HEK293 (cell line): ENCODE results near the gene SPTY2D1.
"Not testable (repeated sequence)": the region's sequence is repeated elsewhere in the genome, so short reads cannot be mapped to it uniquely, and the experiment has no call there.

Experiments
- CTCF ChIA-PET: fragments of 350-600 bp; formaldehyde crosslinking; extraction: SDS; loops from one replicate; lab custom pipeline; 2021; ENCODE audit warnings: antibody characterized with exemption; lab: Yijun Ruan, JAX
- POLR2A ChIA-PET: fragments of 300-600 bp; formaldehyde crosslinking; extraction: SDS; loops from one replicate; lab custom pipeline; 2020; ENCODE audit warnings: antibody characterized with exemption, inconsistent platforms; lab: Yijun Ruan, JAX
- H3K27ac ChIP-seq: fragments of 200-500 bp; sonication (Bioruptor generic); 2 replicates; pipeline ENCODE4 v1.5.1; 2014; ENCODE audit warnings: low read depth, low read length, control low read depth, inconsistent platforms; ENCODE audit errors: extremely low read depth
- H3K36me3 ChIP-seq, 2 experiments: fragments of 200-500 bp in 1 of 2; sonication (Bioruptor generic) in 1 of 2; 1 replicate in 1 of 2; 2 replicates in 1 of 2; pipeline ENCODE4 v1.5.1; 2014 to 2017; ENCODE audit warnings: inconsistent platforms in 2 of 2, low read length in 2 of 2; ENCODE audit not compliant: control insufficient read depth in 2 of 2, insufficient read depth in 1 of 2
- H3K4me1 ChIP-seq: fragments of 200-500 bp; sonication (Bioruptor generic); 2 replicates; pipeline ENCODE4 v1.5.1; 2014; ENCODE audit warnings: mild to moderate bottlenecking, low read length, inconsistent platforms; ENCODE audit not compliant: control insufficient read depth, insufficient read depth
- H3K4me3 ChIP-seq: 2 replicates; pipeline ENCODE4 v1.5.1; 2011; ENCODE audit warnings: low read depth, mild to moderate bottlenecking, control low read depth, low read length, moderate library complexity
- H3K9me3 ChIP-seq: fragments of 200-500 bp; sonication (Bioruptor generic); 2 replicates; pipeline ENCODE4 v1.5.1; 2014; ENCODE audit warnings: low read depth, low read length, inconsistent platforms; ENCODE audit not compliant: control insufficient read depth, insufficient read depth
- CTCF ChIP-seq: fragments of 450-650 bp; formaldehyde crosslinking; IDR thresholded peaks from 2 replicates; pipeline ENCODE4 v1.5.1; 2016; ENCODE audit warnings: missing biosample characterization, missing genetic modification characterization
- KLF1 ChIP-seq: fragments of 450-650 bp; formaldehyde crosslinking; IDR thresholded peaks from 2 replicates; pipeline ENCODE4 v1.5.1; 2016; ENCODE audit warnings: missing biosample characterization, missing genetic modification characterization
- KLF8 ChIP-seq: fragments of 450-650 bp; formaldehyde crosslinking; IDR thresholded peaks from 2 replicates; pipeline ENCODE4 v1.5.1; 2016; ENCODE audit warnings: missing biosample characterization, missing genetic modification characterization
- PRDM4 ChIP-seq: fragments of 450-650 bp; formaldehyde crosslinking; IDR thresholded peaks from 2 replicates; pipeline ENCODE4 v1.5.1; 2017; ENCODE audit warnings: missing biosample characterization, missing genetic modification characterization
- PRDM6 ChIP-seq: fragments of 450-650 bp; formaldehyde crosslinking; IDR thresholded peaks from 2 replicates; pipeline ENCODE4 v1.5.1; 2017; ENCODE audit warnings: missing biosample characterization, missing genetic modification characterization
- REPIN1 ChIP-seq: fragments of 450-650 bp; formaldehyde crosslinking; IDR thresholded peaks from 2 replicates; pipeline ENCODE4 v1.5.1; 2017; ENCODE audit warnings: missing biosample characterization, missing genetic modification characterization, low read depth
- SETDB1 ChIP-seq: IDR thresholded peaks from one replicate; pipeline ENCODE4 v1.6.1; 2017; ENCODE audit warnings: mild to moderate bottlenecking, low read length, moderate library complexity, mixed read lengths; ENCODE audit not compliant: insufficient read length
- SP2 ChIP-seq: fragments of 450-650 bp; formaldehyde crosslinking; IDR thresholded peaks from 2 replicates; pipeline ENCODE4 v1.5.1; 2016; ENCODE audit warnings: missing biosample characterization, missing genetic modification characterization
- TCF7L2 ChIP-seq: IDR thresholded peaks from 2 replicates; pipeline ENCODE4 v1.6.1; 2011; ENCODE audit warnings: low read depth, mild to moderate bottlenecking, inconsistent platforms, low read length, moderate library complexity, borderline replicate concordance
- TSHZ1 ChIP-seq: fragments of 450-650 bp; formaldehyde crosslinking; IDR thresholded peaks from 2 replicates; pipeline ENCODE4 v1.5.1; 2016; ENCODE audit warnings: missing biosample characterization, missing genetic modification characterization, borderline replicate concordance
- WT1 ChIP-seq: fragments of 450-650 bp; formaldehyde crosslinking; IDR thresholded peaks from 2 replicates; pipeline ENCODE4 v1.5.1; 2016; ENCODE audit warnings: missing biosample characterization, missing genetic modification characterization
- YY2 ChIP-seq: fragments of 450-650 bp; formaldehyde crosslinking; IDR thresholded peaks from 2 replicates; pipeline ENCODE4 v1.5.1; 2016; ENCODE audit warnings: missing biosample characterization, missing genetic modification characterization
- ZNF391 ChIP-seq: fragments of 450-650 bp; formaldehyde crosslinking; IDR thresholded peaks from 2 replicates; pipeline ENCODE4 v1.5.1; 2016; ENCODE audit warnings: low read depth, missing biosample characterization, missing genetic modification characterization, borderline replicate concordance
- ZNF426 ChIP-seq: fragments of 450-650 bp; formaldehyde crosslinking; IDR thresholded peaks from 2 replicates; pipeline ENCODE4 v1.5.1; 2017; ENCODE audit warnings: missing biosample characterization, missing genetic modification characterization, mild to moderate bottlenecking, inconsistent platforms, moderate library complexity
- ZNF518A ChIP-seq: fragments of 450-650 bp; formaldehyde crosslinking; conservative IDR thresholded peaks from 2 replicates; pipeline ENCODE4 v1.5.1; 2016; ENCODE audit warnings: low read depth, missing biosample characterization, missing genetic modification characterization
- ZNF549 ChIP-seq: fragments of 450-650 bp; IDR thresholded peaks from 2 replicates; pipeline ENCODE4 v1.5.1; 2018; ENCODE audit warnings: missing biosample characterization, missing genetic modification characterization, mild to moderate bottlenecking, inconsistent platforms, moderate library complexity
- ZNF571 ChIP-seq: fragments of 450-650 bp; formaldehyde crosslinking; IDR thresholded peaks from 2 replicates; pipeline ENCODE4 v1.5.0; 2017; ENCODE audit warnings: missing biosample characterization, missing genetic modification characterization
- ZNF629 ChIP-seq: fragments of 450-650 bp; formaldehyde crosslinking; IDR thresholded peaks from 2 replicates; pipeline ENCODE4 v1.5.1; 2017; ENCODE audit warnings: missing biosample characterization, missing genetic modification characterization
- ZNF660 ChIP-seq: fragments of 450-650 bp; IDR thresholded peaks from 2 replicates; pipeline ENCODE4 v1.5.1; 2018; ENCODE audit warnings: missing biosample characterization, mild to moderate bottlenecking, missing genetic modification characterization
- ZNF670 ChIP-seq: fragments of 450-650 bp; formaldehyde crosslinking; IDR thresholded peaks from 2 replicates; pipeline ENCODE4 v1.5.1; 2016; ENCODE audit warnings: missing biosample characterization, missing genetic modification characterization, low read depth

SPTY2D1 gene

GRCh38 chr11:18594999-18595749 is 39.0 kb downstream of the SPTY2D1 start:
- Histone ChIP-seq H3K27ac (no peak overlapping the region), H3K4me1 (no peaks in the 10 kb centered on the region), H3K4me3 (no peak overlapping the region), H3K9me3 (no peaks in the 10 kb centered on the region), H3K36me3 (peaks cover 0 to 11% of the 10 kb centered on the region in 2 experiments; a peak in 1 of 3 replicates)
- ChIA-PET POLR2A (no interaction called here), CTCF (interaction anchor here (0.6 to 1.0 kb wide), 2 partner anchors 56 to 480 kb away, joined by 3 read pairs; no protein-coding TSS in a partner anchor)
- no peak for TF ChIP-seq WT1 (tag by site-specific recombination)
- TF ChIP-seq TSHZ1 (tag by site-specific recombination) = no peak
- TF ChIP-seq PRDM6 (tag by site-specific recombination) = no peak
- TF ChIP-seq KLF1 (tag by site-specific recombination) = no peak
- TF ChIP-seq ZNF391 (tag by site-specific recombination) = no peak
- no peak for TF ChIP-seq ZNF670 (tag by site-specific recombination)
- no peak for TF ChIP-seq KLF8 (tag by site-specific recombination)
- TF ChIP-seq SETDB1 = no peak
- TF ChIP-seq CTCF (tag by site-specific recombination) = no peak
- TF ChIP-seq ZNF660 = no peak
- TF ChIP-seq ZNF426 (tag by site-specific recombination) = no peak
- TF ChIP-seq YY2 (tag by site-specific recombination) = no peak
- TF ChIP-seq ZNF629 (tag by site-specific recombination) = no peak
- no peak for TF ChIP-seq TCF7L2
- no peak for TF ChIP-seq ZNF518A (tag by site-specific recombination)
- no peak for TF ChIP-seq ZNF571 (tag by site-specific recombination)
- TF ChIP-seq SP2 (tag by site-specific recombination) = no peak
- TF ChIP-seq PRDM4 = no peak
- TF ChIP-seq ZNF549 (tag by site-specific recombination) = no peak
- no peak for TF ChIP-seq REPIN1 (tag by site-specific recombination)

- peaks cover 0 to 11% of the 10 kb centered on the region in 2 experiments; a peak in 1 of 3 replicates for H3K36me3 ChIP-seq
- CTCF ChIA-PET = interaction anchor here (0.6 to 1.0 kb wide), 2 partner anchors 54 to 58 kb away, joined by 3 read pairs; no protein-coding TSS in a partner anchor
- H3K9me3 ChIP-seq, H3K4me3 ChIP-seq, H3K27ac ChIP-seq, H3K4me1 ChIP-seq, POLR2A ChIA-PET: not testable (repeated sequence)
Observed at GRCh38 chr11:18594088-18594487, 40.1 kb downstream of the SPTY2D1 start.
